ENCODE data around the gene PARVB.
"Not testable (repeated sequence)": the region's sequence is repeated elsewhere in the genome, so short reads cannot be mapped to it uniquely, and the experiment has no call there.

Gene PARVB

GRCh38 chr22:43999378-43999777, 24.7 kb upstream of the PARVB start:
- no peak for DNase-seq

- no peak for DNase-seq
Observed at GRCh38 chr22:44000123-44000522, 24.0 kb upstream of the PARVB start.

GRCh38 chr22:44001521-44001920, 22.6 kb upstream of the PARVB start:
- DNase-seq: no peak

DNA sequence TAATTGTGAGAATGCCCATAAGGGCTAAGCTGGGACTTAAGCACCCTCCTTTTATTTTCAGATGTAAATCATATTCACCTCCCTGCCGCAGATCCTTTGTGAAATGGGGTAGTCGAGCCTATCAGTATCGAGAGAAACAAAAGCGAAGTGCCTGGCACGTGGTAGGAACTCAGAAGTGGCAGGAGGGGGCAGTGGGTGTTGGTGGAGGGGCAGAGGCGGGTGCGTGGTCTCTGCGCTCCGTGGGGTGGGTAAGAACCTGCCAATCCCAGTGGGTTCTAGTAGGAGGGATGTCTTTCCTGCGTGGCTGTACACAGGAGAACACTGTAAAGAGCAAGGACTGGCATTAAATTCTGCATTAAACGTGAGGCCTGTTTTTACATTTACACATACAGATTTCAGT, 21.8 kb upstream of the PARVB start:
- no peak for DNase-seq

DNA sequence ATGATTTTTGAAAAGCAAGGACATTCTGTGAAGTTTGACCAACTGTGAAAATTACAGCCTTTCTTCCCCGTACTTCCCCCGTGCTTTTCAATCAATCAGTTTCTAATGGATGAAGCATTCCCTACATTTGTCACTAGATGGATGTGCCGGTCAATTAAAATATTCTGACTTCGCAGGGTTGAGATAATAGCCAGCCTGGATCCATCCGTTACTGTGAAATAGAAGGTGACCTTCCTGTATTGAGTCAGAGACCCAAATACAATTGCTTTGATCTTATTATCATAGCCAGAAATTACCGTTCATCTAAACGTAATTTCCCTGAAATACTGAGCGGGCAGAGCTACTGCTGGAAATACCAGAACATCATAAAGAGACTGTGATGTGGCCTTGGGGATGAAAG, 21.1 kb upstream of the PARVB start:
- no peak for DNase-seq

DNA sequence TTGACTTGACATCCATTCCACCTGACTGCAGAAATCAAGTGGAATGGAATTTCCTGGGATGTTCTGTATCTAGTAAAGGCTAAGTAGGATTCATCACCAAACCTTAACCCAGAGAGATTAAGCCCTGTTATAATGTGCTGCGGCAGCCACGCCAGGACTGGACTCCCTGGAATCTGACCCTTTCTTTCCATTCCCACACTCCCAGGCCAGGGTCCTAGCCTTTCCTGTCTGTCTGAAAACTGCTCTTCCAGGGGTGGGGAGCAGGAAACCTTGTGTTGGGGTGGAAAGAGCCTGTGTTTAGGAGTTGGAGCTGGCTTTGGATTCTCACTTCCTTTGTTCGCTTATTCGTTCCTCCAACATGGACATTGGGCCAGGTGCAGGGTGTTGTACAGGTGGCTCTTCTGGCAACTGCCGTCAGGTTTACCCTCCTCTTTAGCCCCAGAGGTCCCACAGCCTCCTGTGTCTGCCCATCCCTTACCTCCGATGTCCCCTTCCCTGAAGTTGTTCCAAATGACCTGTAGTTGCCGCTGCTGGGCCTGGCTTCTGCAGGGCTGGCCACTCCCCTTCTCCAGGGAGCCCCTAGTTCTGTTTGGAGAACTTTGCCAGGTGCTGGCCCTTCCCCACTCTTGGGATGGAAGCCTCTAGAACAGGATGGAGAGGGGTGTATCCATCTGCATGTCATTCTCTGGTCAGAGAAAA, 20.5 kb upstream of the PARVB start:
- no peak for DNase-seq

DNA sequence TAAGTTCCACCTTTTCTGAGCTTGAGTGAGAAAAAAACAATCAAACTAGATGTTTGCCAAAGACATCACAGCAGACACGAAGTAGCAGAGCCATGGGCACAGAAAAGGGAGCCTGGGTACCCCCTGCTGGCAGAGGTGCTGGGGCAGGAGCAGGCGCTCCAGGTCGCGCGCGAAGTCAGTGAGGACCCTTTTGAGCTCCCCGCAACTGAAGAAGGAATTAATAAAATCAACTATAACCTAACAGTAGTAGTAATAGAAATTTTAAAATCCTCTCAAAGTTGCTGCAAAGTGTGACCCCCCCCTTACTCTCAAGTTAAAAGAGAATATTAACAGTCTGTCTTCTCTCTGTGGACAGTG, 20.0 kb upstream of the PARVB start:
- no peak for DNase-seq

DNA sequence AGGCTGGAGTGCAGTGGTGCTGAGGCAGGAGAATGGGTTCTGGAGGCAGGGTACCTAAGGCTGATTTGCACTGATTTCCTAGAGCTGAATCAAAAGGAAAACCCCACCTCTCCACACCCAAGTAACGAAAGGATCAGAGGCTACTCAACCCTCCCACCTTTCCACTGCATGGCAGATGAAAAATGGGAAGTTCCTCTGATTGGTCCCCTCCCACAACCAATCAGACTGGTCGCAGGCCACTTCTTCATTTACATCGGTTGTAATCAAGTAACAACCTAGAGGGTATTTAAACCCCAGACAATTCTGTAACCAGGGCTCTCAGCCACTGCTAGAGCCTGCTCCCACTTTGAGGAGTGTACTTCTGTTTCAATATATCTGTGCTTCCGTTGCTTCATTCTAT, 18.6 kb upstream of the PARVB start:
- DNase-seq: no peak

- no peak for DNase-seq
Observed at GRCh38 chr22:44012162-44012561, 11.9 kb upstream of the PARVB start.

- DNase-seq: no peak
Observed at GRCh38 chr22:44012591-44012990, 11.5 kb upstream of the PARVB start.

DNA sequence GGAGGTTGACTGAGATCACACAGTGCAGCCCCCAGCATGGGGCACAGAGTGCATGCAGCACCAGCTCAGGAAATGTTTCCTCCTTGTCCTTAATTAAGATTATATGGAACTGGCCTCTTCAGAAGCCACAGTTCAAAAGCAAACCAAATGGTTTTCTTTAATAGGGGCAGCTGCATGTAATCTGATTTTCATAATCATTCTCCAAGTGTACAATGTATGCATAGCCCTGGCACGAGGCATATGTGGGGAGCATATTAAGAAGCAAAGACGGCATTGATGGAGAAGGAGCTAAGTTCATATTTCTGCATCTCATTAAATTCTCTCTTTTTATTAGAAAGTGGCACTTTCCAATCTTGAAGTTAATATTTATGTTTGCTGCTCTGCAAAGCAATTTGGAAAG, 9.9 kb upstream of the PARVB start:
- DNase-seq: no peak

DNA sequence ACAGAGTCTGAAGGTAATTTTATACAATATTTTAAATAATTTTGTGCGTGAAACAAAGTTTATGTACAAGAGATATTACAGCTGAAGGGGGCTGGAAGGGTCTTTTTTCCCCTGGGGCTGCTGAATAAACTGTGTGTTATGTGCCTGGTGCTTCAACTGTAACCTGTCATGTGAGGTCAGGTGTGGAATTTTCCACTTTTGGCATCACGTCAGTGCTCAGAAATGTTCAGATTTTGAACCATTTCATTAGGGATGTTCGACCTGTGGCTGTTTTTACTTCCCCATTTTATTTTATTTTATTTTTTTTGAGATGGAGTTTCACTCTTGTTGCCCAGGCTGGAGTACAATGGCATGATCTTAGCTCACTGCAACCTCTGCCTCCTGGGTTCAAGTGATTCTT, 7.5 kb upstream of the PARVB start:
- not testable (repeated sequence) for DNase-seq

DNA sequence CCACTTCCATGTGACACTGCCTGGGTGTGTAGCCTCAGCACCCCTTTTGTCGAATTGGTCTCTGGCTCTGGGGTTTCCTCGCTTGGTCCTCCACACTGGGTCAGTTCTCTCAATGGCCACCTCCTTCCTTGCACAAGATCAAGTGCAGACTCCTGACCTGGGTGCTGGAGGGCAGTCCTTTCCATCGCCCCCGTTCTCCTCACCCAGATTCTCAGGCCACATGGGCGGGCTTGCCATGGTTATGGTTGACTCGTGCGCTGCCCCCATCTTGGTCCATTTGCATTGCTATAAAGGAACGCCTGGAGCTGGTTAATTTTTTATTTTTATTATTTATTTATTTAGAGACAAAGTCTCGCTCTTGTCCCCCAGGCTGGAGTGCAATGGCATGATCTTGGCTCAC, 5.5 kb upstream of the PARVB start:
- no peak for DNase-seq

- no peak for DNase-seq
Observed at GRCh38 chr22:44019416-44019815, 4.7 kb upstream of the PARVB start.

DNA sequence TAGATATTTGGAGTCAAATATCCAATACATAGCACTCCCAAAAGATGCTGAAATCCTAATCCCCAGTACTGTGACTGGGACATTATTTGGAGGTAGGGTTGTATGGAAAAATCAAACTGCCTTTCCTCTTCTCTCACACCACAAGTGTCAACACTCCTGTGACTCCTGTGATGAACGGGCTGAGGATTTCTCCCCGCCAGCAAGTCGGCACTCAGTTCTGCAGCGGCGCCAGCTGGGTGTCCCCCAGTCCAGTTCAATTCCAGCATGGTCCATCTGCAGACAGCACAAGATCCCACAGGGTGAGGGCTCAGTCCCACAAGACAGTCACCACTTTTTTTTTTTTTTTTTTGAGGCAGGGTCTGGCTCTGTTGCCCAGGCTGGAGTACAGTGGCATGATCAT, 4.3 kb upstream of the PARVB start:
- DNase-seq: no peak

- DNase-seq: no peak
Observed at GRCh38 chr22:44020981-44021380, 3.1 kb upstream of the PARVB start.

DNA sequence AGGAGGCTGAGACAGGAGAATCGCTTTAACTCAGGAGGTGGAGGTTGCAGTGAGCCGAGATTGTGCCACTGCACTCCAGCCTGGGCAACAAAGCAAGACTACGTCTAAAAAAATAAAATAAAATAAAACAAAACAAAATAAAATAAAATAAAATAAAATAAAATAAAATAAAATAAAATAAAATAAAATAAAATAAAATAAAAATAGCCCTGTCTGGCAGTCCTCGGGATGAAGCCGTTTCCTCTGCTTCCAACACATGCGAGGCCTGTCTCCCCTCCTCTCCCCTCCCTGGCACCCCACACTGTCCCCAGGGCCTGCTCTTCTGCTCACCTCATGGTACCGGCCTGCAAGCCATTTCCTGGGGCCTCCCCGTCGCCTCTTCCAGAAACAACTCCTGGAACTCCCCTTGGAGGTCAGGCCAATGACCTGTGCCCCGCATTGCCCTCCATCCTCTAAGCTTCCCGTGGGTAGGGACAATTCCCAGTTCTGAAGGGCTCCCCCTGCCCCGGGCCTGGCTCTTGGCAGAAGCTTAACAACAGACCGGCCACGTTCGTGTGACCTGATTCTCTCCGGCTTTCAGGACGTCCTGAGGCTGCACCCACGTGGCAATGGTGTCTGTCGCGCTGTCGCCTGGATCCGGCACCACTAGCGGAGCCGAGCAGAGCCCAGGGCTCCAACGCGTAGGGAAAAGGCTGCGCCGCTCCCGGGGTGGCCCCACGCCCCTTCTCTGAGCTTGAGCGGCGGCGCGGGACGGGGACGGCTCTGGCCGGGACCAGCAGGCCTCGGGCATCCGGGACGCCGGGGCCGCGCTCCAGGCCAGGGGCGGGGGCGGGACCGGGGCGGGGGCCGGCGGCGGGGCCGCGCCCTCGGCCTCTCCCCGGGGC, 456 bp upstream of the PARVB start:
- DNase-seq: peak; percentile 27

- no peak for DNase-seq
Observed at GRCh38 chr22:44025171-44026065, 1.3 kb downstream of the PARVB start.

DNA sequence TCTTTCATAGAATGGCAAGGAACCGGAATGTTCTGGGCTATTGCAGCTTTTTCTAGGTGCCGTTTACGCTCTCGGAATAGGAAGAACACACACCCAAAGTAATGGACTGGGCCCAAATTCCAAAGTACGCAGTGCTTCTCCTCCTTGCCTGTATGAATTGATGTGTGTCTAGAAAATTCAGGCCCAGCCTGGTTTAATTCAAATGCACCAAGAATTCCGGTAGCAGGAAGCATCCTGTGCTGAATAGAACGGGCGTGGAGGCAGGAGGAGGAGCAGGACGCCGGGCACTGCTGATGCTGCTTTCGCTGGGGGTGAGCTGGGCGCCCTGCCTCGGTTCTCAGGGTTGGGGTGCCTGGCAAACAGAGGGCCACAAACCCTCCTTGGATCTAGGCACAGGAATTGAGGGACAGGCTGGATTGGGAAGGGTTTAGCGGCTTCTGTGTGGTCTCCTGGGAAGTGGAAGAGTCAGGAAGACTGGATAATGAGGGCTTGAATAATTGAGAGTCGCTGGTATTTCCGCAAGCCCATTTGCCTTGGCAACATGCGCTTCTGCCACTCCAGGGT, 2.0 kb downstream of the PARVB start:
- DNase-seq: no peak

- no peak for DNase-seq
Observed at GRCh38 chr22:44026630-44027511, 2.8 kb downstream of the PARVB start.

DNA sequence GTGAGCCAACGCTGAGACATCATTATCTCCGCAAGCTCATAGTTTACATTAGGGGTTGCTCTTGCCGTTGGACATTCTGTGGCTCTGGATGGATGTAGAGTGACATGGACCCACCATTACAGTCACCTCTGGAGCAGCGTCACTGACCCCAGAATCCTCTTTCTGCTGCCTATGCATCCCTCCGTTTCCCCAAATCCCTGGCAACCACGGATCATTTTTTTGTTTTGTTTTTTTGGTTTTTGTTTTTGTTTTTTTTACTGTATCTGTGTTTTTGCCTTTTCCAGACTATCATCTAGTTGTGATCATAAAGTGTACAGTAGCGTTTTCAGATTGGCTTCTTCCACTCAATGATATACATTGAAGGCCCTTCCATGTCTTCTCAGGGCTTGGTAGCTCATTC, 4.0 kb downstream of the PARVB start:
- no peak for DNase-seq

- no peak for DNase-seq
Observed at GRCh38 chr22:44029069-44029468, 5.0 kb downstream of the PARVB start.
